ENCODE data around the gene FCSK.

The FCSK gene

GRCh38 chr16:70457446-70458166, 3.2 kb downstream of the FCSK start:
- no peak for DNase-seq

GRCh38 chr16:70460737-70461261, 6.4 kb downstream of the FCSK start:
- no peak for DNase-seq

GRCh38 chr16:70463235-70463634, 8.8 kb downstream of the FCSK start:
- no peak for DNase-seq

- DNase-seq = no peak
Measured at GRCh38 chr16:70465999-70466804, 11.8 kb downstream of the FCSK start.

- DNase-seq = no peak
Measured at GRCh38 chr16:70466805-70467076, 12.3 kb downstream of the FCSK start.

- DNase-seq = no peak
Measured at GRCh38 chr16:70467113-70467512, 12.7 kb downstream of the FCSK start.

- DNase-seq = no peak
Measured at GRCh38 chr16:70467608-70468007, 13.2 kb downstream of the FCSK start.

- no peak for DNase-seq
Measured at GRCh38 chr16:70468776-70469525, 14.6 kb downstream of the FCSK start.

GRCh38 chr16:70470141-70470926, 15.9 kb downstream of the FCSK start:
- DNase-seq = no peak

GRCh38 chr16:70470927-70471341, 16.5 kb downstream of the FCSK start:
- no peak for DNase-seq

- no peak for DNase-seq
Measured at GRCh38 chr16:70472786-70473433, 18.5 kb downstream of the FCSK start.

- no peak for DNase-seq
Measured at GRCh38 chr16:70473446-70474319, 19.3 kb downstream of the FCSK start.

- DNase-seq = no peak
Measured at GRCh38 chr16:70474320-70475053, 20.1 kb downstream of the FCSK start.

- no peak for DNase-seq
Measured at GRCh38 chr16:70475054-70475871, 20.9 kb downstream of the FCSK start.

GRCh38 chr16:70476272-70477020, 22.1 kb downstream of the FCSK start:
- DNase-seq = no peak

- DNase-seq = no peak
Measured at GRCh38 chr16:70478169-70478568, 23.8 kb downstream of the FCSK start.

GRCh38 chr16:70478912-70479341, 24.5 kb downstream of the FCSK start:
- DNase-seq = no peak
